Myocyte (in vitro differentiated cells): ENCODE data around the gene IL36A. TPM values are rescaled to one million over a fixed set of nuclear protein-coding genes. Genes with fewer than 3 reads are reported as not detected.

Source experiments
- DNase-seq: peaks from one replicate; pipeline ENCODE4 v3.0.0-alpha.2; 2012; ENCODE audit warnings: low read depth
- total RNA-seq: library from RNA; depleted of rRNA; stranded (reverse); fragments of >200 nt; gene quantifications from 2 replicates; pipeline ENCODE4 v1.2.3, GENCODE V29; 2014

The IL36A gene
- total RNA-seq, 1 donor from 2014 or later: not detected

- no peak for DNase-seq
Measured at GRCh38 chr2:113002677-113003076, 2.6 kb upstream of the IL36A start.

- no peak for DNase-seq
Measured at GRCh38 chr2:113007250-113007649, 2.0 kb downstream of the IL36A start.

- DNase-seq: no peak
Measured at GRCh38 chr2:113009622-113010021, 4.4 kb downstream of the IL36A start.

- no peak for DNase-seq
Measured at GRCh38 chr2:113010088-113010487, 4.8 kb downstream of the IL36A start.

- no peak for DNase-seq
Measured at GRCh38 chr2:113011108-113011507, 5.8 kb downstream of the IL36A start.

- no peak for DNase-seq
Measured at GRCh38 chr2:113012436-113013335, 7.4 kb downstream of the IL36A start.

GRCh38 chr2:113013336-113013661, 8.0 kb downstream of the IL36A start:
- no peak for DNase-seq

- no peak for DNase-seq
Measured at GRCh38 chr2:113014067-113014466, 8.8 kb downstream of the IL36A start.

GRCh38 chr2:113015042-113015441, 9.8 kb downstream of the IL36A start:
- no peak for DNase-seq

GRCh38 chr2:113015655-113016054, 10.4 kb downstream of the IL36A start:
- no peak for DNase-seq

GRCh38 chr2:113018509-113018908, 13.2 kb downstream of the IL36A start:
- DNase-seq: no peak

- no peak for DNase-seq
Measured at GRCh38 chr2:113021312-113021711, 16.1 kb downstream of the IL36A start.

GRCh38 chr2:113024764-113025163, 19.5 kb downstream of the IL36A start:
- DNase-seq: no peak

- no peak for DNase-seq
Measured at GRCh38 chr2:113025737-113026136, 20.5 kb downstream of the IL36A start.

GRCh38 chr2:113027691-113028090, 22.4 kb downstream of the IL36A start:
- no peak for DNase-seq

- DNase-seq: no peak
Measured at GRCh38 chr2:113028112-113028511, 22.9 kb downstream of the IL36A start.

GRCh38 chr2:113032737-113033136, 27.5 kb downstream of the IL36A start:
- DNase-seq: no peak

- DNase-seq: no peak
Measured at GRCh38 chr2:113034016-113034415, 28.8 kb downstream of the IL36A start.

- DNase-seq: no peak
Measured at GRCh38 chr2:113036763-113037162, 31.5 kb downstream of the IL36A start.

- DNase-seq: no peak
Measured at GRCh38 chr2:113038291-113038690, 33.0 kb downstream of the IL36A start.

GRCh38 chr2:113039158-113039557, 33.9 kb downstream of the IL36A start:
- DNase-seq: no peak

- DNase-seq: no peak
Measured at GRCh38 chr2:113039719-113040118, 34.5 kb downstream of the IL36A start.

- no peak for DNase-seq
Measured at GRCh38 chr2:113041871-113042270, 36.6 kb downstream of the IL36A start.
